NCI-H226 (cell line): ENCODE results near the gene ZNF839.

Experiments used
- DNase-seq: peaks from one replicate; pipeline ENCODE4 v3.0.0-alpha.2; 2015

The ZNF839 gene

DNA sequence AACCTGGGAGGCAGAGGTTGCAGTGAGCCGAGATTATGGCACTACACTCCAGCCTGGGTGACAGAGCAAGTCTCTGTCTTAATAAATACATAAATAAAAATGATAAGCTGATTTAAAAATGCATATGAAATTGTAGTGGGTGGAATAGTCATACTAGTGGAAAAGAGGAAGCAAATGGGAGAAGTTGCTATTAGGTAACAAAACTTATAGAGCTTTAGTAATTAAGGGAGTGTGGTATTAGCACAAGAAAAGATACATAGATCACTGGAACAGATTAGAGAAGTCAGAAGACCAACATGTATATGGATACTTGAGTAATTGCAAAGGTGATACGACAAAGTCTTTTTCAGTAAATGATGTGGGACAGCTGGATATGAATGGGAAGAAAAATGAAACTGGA, 69.7 kb downstream of the ZNF839 start:
- no peak for DNase-seq

DNA sequence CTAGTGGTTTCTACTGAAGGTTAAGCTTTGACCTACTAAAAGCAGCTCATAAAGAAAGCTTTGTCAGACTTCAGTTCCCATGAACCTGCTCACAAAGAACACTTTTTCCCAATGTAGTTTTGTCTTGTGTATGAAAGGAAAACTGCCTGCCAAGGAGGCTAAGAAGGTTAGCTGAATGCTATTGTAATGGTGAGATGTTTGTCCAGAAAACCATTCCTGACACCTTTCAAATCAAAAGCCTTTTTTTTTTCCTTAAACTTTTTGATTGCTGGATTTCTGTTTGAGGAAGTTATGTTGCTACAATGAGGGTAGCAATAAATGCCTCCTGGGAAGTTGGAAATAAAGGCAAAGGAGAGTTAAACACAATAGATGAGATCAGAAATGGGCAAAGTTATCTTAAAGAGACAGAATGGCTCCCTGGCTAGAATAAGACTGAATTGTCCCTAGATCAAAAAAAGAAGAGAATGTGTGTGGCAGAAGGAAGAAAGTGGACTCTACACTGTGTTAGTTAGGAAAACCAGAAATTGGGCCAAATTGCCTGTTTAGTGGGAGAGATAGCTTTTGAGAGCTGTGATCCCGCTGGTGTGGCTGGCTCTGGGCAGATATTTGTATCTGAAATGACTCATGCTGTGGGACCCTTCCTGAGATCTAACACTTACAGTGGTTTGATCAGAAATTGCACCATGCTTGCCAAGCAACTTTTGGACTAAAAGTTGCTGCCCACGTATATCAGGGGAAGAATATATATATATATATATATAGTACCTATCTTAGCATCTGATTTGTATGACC, 70.7 kb downstream of the ZNF839 start:
- DNase-seq = no peak
